Right renal pelvis (tissue), 4 donors: ENCODE results near the gene DBNL. TPM values are rescaled to one million over a fixed set of nuclear protein-coding genes. Genes with fewer than 3 reads are reported as not detected.
"Not testable (repeated sequence)": the region's sequence is repeated elsewhere in the genome, so short reads cannot be mapped to it uniquely, and the experiment has no call there.

ENCODE experiments used
- DNase-seq, 4 donors: peaks; one replicate each; pipeline ENCODE4 v3.0.0-alpha.2; 2013; ENCODE audit warnings: low read depth in 4 of 4, low spot score in 3 of 4, missing footprints in 1 of 4
- polyA plus RNA-seq, 4 donors: library from polyadenylated mRNA; unstranded; fragments of 120-200 nt; gene quantifications; one replicate each; pipeline ENCODE4 v1.2.1, GENCODE V29; 2013; ENCODE audit not compliant: insufficient read length in 4 of 4

The DBNL gene
- polyA plus RNA-seq, 4 donors, result 61.2 to 76.0 (median 67.0) TPM

- DNase-seq, result not testable (repeated sequence)
Observed at GRCh38 chr7:44040493-44040891, 4.0 kb upstream of the DBNL start.

- DNase-seq, result no peak
Observed at GRCh38 chr7:44042221-44042620, 2.3 kb upstream of the DBNL start.

GRCh38 chr7:44043902-44044301 lies 600 bp upstream of the DBNL start:
- no peak for DNase-seq

- no peak for DNase-seq
Observed at GRCh38 chr7:44045226-44046014, 918 bp downstream of the DBNL start.

- no peak for DNase-seq
Observed at GRCh38 chr7:44046321-44047061, 2.0 kb downstream of the DBNL start.

- no peak for DNase-seq
Observed at GRCh38 chr7:44048031-44048795, 3.7 kb downstream of the DBNL start.

- no peak for DNase-seq
Observed at GRCh38 chr7:44050121-44050914, 5.8 kb downstream of the DBNL start.

GRCh38 chr7:44050915-44051560 lies 6.5 kb downstream of the DBNL start:
- no peak for DNase-seq

- no peak for DNase-seq
Observed at GRCh38 chr7:44051611-44052220, 7.2 kb downstream of the DBNL start.

GRCh38 chr7:44052771-44053365 lies 8.4 kb downstream of the DBNL start:
- DNase-seq, result no peak

GRCh38 chr7:44056681-44057080 lies 12.2 kb downstream of the DBNL start:
- DNase-seq, result no peak

- DNase-seq, result no peak
Observed at GRCh38 chr7:44057181-44057848, 12.8 kb downstream of the DBNL start.

- no peak for DNase-seq
Observed at GRCh38 chr7:44057849-44058758, 13.6 kb downstream of the DBNL start.

- no peak for DNase-seq
Observed at GRCh38 chr7:44058759-44059218, 14.3 kb downstream of the DBNL start.

- no peak for DNase-seq
Observed at GRCh38 chr7:44059219-44060090, 15.0 kb downstream of the DBNL start.
